Dermis microvascular lymphatic vessel endothelial cell (primary cell): Measurements from ENCODE around the gene DLGAP1. TPM values are rescaled to one million over a fixed set of nuclear protein-coding genes. Genes with fewer than 3 reads are reported as not detected.
A peak's percentile ranks its signal among the peaks of the same experiment; 100 is the strongest.
"Not testable (repeated sequence)": the region's sequence is repeated elsewhere in the genome, so short reads cannot be mapped to it uniquely, and the experiment has no call there.

Experiments
- DNase-seq, 2 donors: peaks; one replicate each; pipeline versions ENCODE4 v3.0.0 to v3.0.0-alpha.2; 2010; ENCODE audit warnings: low read depth in 2 of 2
- total RNA-seq: library from RNA; depleted of rRNA; stranded (reverse); fragments of >200 nt; gene quantifications from 2 replicates; pipeline ENCODE4 v1.2.1, GENCODE V29; 2014

DLGAP1 gene
- total RNA-seq, 1 donor from 2014 or later = 0.13 TPM

DNA sequence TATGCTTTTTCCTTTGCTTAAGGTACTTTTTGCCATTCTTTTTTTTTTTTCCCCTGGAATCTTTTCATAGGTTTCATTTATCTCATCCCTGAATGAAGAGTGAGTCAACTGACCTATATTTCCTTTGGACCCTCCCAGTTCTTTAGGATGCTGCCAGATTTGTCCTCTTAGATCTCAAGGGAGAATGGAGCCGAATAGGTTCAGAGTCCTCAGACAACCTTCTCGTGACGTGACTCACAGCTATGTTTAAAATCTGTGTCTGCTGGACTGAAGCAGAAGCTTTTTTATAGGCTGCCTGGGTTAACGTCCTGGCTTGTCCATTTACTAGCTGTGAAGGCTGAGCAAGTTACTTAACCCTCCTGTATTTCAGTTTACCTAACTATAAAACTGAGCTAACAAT is 358.6 kb downstream of the DLGAP1 start:
- DNase-seq = no peak

DNA sequence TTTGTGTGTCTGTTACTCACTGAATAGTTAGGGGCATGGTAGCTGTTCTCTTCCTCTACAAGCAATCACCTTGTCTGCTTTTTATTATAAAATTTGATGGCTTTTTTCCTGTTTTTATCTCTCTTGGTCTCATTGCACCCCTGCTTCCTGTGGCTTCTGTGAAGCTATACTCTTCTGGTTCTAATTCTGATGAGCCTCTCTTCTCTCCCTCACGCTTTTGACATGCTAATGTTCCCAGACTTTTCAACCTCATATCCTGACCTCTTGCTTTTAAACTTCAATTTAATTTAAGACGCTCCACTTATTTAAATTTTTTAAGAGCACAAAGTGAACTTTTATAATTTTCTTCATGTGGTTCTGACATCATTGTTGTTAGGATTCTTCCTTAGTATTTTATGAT is 361.4 kb downstream of the DLGAP1 start:
- no peak for DNase-seq

DNA sequence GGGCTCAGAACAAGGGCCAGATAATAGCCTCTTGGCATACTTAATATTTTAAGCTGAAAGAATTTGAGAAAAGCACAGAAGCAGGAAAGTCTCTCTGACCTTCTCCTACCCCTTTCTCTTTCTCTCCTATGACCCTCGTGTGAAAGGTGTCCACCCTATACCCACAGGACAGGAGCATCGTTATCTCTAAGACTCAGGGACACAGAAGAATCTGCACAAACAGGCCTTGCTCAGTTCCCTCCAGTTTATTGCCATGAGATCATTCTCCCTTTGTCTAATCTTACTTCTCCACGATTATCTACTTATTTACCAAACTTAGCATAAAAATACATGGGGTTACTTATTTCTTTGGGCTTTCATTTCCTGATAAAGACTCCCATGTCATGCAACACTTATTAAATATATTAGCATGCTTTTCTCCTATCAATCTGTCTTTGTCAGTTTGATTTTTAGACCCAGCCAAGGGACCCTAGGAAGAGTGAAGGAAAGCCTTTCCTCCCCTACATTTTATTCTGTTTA is 370.7 kb downstream of the DLGAP1 start:
- no peak for DNase-seq

DNA sequence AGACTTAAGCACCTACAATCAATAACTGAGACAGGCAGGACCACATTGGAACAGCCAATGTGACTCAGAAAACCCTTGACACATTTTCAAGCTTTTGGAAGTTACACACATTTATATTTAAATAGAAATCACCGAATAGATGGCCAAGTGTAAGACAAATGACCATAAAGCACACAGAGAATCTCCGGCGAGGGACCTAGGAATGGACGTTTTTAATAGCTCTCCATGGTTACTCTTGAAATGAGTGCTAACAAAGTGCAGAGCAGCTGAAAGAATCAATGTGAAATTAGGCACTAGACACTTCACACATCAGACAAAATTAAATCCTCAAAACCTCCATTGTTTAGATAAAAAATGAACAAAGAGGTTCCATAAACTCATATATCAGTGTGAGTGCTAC is 376.9 kb downstream of the DLGAP1 start:
- DNase-seq = no peak

DNA sequence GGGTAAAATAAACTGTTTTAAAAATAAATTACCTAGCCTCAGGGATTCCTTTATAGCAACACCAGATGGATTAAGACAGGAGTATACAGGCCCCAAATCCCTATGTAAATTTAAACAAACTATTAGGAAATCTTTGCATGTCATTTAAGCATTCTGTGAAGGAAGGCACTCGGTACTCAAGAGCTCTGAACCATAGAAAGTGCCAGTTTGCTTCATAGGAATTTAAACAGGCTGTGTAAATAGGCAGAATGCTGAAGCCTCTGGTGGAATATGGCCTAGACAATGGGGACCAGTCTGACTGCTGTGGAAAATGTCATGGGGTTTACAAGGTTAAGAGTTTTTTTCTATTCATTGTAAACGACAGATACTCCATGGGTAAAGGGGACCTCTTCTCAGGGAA is 377.4 kb downstream of the DLGAP1 start:
- no peak for DNase-seq

DNA sequence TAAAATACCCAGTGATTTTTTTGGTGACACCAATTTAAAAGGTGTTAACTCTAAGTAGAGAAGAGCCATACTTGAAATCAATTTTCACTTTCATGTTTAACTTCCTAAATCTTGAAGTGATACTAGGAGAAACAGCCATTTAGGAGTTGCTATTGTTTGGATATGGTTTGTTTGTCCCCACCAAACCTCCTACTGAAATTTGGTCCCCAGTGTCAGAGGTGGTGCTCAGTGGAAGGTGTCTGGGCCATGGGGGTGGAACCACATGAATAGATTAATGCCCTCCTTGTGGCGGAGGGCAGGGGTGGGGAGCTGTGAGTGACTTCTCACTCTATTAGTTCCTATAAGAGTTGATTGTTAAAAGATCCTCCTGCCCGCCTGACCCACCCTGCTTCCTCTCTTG is 377.9 kb downstream of the DLGAP1 start:
- no peak for DNase-seq

DNA sequence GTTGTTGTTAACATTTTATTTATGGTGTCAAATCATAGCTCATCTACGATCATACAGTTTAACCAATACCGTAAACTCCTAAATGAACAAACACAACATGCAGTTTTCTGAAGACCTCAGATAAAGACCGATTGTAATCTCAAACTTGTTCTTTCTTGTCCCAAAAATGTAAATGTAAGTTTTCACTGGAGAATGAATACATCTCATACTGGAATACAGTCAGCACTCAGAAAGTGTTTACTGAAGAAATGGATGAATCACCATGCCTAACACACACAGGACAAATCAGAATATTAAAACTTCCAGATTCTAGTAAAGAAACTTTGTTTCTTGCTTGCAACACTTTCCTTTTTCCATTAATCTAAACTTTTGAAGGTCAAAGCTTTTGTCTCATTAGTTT is 380.5 kb downstream of the DLGAP1 start:
- no peak for DNase-seq

DNA sequence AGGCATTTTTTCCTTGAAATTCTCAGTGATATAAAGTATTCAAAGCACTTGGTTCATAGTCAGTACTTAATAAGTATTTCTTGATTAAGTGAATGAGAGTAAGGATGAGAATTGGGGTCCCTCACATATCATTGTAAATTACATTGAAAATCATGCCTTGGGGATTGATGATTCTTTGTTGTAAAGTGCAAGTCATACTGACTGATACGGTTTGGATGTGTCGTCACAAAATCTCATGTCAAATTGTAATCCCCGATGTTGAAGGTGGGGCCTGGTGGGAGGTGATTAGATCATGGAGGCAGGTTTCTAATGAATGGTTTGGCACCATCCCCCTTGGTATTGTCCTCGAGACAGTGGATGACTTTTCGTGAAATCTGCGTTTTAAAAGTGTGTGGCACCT is 385.9 kb downstream of the DLGAP1 start:
- no peak for DNase-seq

DNA sequence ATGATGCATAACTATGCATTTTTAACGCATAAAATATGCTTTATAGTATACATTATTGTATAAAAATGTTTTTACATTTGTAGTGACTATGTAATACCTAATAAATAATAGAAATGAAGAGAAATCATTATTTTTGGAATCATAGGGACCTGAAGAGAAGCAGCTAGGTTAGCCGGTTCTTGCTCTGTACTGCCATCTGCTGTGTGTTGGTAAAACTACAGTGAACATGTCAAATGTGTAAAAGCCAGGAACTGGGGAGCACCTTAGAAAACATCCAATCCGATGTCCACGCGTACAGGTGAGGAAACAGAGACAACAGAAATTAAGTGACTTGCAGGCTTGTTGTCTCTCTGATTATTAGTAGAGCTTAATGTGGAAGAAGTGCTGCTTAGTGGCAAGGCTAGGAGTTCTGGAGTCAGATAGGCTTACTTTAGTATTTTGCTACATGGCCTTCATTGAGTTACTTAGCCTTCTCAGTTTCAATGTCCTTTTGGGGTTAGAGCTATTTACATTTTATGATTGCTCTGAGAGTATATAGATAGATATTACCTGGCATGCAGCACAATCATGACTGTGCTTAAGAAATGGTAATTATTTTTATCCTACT is 386.5 kb downstream of the DLGAP1 start:
- peak; percentile 30 to 50 for DNase-seq

DNA sequence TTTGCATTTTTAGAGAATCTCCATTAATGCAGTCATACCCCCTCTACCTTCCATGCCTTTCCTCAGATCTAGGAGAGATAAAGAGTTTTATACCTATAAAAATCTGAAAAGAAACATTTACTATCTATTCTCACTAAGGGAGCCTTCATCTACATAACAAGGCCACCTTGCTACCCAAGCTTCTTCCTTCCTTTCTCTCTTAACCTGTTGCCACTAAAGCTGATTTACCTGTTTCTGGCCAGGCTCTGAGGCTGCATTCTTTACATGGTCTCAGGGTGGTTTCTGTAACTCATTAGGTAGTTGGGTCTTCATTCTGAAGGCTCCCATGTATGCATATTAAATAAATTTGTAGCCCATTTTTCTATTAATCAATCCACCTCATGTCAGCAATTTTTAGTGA is 391.6 kb downstream of the DLGAP1 start:
- no peak for DNase-seq

DNA sequence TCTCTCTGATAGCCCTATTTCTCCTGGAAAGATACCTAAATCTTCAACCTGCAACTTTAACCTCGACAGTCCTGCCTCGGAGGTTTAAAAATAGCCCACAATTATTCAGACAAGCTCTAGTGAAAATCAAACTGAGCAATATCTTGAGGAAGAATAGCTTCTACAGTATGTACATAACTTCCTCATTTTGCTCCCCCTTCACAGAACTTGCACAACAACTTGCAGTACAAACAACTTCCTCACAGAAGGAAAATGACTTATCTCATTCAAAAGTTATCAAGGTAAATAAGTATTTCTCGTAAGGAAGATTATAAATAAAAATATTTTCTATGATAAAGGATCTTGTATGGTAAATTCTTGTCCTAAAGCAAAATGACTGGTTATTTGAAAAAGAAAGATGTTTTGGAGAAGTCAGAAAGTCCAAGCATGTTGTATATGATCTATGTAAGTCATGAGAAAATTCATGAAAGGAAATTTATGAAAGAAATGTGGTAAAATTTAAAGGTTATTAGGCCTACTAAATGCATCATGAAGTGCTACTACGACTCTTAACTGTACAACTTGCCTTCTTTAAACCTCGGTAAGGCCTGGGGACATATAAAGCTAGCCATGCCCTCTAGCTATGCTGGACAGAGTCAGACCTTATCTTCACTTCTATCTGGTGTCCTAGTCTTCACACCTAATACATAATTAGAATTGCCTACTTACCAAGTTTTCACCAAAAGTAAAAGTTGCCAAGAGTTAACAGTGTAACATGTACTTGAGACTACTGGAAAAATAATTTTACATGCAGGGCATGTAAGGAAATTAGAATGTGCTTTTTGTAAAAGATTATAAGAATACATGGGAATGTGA is 394.5 kb downstream of the DLGAP1 start:
- DNase-seq = no peak

DNA sequence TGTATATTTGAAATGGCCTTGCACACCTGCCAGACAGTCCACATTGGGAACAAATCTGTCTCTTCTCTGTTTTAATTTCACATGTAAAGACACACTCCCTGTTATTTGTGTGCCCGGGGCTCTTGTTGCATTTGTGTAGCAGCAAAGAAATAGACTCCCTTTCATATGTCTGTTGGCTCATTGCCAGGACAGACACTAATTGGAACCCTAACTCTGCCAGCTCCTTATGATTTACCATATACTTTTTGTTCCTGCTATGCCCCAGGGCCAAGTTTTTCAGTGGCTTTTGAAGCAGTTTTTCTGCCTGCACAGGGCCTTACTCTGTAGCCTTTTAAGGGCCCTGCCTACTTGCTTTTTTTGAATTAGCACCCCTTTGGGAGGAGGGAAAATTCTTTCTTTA is 396.9 kb downstream of the DLGAP1 start:
- DNase-seq = no peak

DNA sequence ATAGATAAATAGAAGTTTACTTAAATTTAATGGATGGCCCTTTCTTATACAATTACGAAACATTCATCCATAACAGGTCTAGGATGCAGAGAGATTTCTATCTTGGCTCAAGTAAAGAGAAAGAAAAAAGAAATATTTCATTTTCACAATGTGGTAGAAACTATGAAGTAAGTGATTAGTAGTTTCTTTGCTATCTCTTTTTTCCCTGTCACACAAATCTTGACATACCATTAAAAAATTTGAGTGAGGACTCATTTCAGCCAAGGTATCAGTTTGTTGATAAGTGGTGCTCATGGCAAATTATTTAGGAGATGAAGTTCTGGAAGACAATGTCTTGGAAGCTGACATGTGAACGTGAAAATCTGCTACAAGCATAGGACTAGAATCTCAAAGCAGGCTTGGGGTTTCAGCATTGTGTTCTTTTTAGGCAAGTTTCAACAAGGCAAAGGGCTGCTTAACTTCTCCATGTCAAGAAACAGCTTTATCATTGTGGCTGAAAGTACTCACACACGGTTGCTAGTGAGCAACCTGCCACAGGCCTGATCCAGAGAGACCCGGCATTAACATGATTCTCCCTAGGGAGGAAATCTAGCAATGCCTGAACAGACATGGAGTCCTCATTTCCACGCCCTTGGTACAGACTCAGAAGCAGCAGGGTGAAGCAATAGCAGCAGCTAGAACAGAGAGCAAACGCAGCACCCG is 414.6 kb downstream of the DLGAP1 start:
- DNase-seq = no peak

DNA sequence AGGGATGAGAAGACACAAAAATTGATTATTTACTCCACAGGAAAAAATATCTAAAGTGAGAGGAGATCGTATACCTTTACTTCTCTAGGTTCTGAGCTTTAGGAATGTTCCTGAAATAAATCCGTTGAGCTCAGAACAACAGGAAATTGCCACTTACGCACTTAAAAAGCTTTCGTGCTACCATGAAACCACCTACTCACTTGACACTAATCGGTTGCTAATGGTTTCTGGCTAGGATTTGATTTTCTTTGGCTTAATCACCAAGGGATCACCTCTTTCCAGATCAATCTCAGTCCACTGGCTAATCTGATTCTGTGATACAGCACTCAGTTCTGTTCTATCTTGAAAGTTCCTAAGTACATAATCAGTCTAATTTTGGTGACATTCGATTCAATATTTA is 419.6 kb downstream of the DLGAP1 start:
- DNase-seq = no peak

DNA sequence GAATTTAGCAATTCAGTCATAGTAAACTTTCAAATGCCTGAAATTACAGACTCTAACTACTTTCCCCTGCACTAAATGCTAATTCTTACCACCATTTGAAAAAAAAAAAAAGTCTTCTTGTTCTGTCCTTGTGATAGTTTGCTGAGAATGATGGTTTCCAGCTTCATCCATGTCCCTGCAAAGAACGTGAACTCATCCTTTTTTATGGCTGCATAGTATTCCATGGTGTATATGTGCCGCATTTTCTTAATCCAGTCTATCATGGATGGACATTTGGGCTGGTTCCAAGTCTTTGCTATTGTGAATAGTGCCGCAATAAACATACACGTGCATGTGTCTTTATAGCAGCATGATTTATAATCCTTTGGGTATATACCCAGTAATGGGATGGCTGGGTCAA is 420.3 kb downstream of the DLGAP1 start:
- DNase-seq = not testable (repeated sequence)

DNA sequence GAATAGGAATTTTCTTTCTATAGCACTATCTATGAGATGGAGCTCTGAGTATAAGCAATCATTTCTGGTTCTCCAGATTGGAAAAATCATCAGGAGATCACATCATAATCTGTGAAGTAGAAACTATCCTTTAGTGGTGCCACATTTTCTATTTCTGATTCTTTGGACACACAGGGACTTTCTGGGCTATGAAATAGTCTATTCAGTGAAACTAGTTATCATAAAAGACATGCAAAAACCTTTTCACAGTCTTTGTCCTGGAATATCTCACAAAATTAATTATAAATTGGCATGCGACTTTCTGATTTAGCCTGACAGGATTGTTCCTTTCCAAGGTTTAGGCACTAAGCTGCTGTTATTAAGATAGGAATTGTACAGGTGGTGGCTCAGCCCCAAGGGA is 428.6 kb downstream of the DLGAP1 start:
- DNase-seq = no peak

DNA sequence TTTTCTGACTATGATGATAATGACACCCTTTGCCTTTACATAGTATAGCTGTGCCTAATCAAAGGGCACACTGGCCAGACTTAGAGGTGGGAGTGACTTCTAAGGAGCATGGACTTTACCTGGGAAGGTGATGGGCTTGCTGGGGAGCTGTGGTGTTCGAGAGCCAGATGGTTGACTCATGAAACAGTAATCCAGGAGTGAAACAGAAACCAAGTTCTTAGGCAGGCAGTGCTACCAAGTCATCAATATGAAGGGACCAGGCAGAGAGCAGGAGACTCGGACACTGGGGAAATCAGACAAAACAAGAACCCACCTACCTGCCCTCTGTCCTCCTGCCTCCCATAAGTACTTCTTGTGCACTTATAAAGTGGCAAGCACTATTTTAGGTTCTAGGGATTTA is 430.4 kb downstream of the DLGAP1 start:
- no peak for DNase-seq

DNA sequence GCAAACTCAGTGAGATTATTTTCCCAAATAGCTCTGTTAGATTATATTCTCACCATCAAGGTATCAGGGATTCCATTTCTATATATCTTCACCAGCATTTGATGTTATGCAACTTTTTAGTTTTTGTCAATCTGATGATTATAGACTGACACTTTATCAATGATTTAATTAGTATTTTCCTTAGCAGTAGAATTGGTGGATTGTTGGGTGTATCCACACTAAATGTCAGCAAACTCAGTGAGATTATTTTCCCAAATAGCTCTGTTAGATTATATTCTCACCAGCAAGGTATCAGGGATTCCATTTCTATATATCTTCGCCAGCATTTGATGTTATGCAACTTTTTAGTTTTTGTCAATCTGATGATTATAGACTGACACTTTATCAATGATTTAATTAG is 432.4 kb downstream of the DLGAP1 start:
- DNase-seq = not testable (repeated sequence)

DNA sequence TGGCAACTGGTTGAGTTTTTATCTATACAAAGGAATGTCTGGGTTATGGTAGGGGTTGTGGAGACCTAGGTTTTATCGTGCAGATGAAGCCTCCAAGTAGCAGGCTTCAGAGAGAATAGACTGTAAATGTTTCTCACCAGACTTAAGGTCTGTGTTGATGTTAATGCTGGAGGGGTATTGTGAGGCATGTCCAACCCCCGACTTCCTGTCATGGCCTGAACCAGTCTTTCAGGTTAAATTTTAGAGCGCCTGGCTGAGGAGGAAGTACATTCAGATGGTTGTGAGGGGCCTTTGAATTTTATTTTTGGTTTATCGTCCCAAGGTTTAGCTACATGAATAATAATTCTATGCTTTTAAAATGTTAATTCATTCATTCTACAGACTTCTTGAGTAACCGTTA is 435.1 kb downstream of the DLGAP1 start:
- no peak for DNase-seq

DNA sequence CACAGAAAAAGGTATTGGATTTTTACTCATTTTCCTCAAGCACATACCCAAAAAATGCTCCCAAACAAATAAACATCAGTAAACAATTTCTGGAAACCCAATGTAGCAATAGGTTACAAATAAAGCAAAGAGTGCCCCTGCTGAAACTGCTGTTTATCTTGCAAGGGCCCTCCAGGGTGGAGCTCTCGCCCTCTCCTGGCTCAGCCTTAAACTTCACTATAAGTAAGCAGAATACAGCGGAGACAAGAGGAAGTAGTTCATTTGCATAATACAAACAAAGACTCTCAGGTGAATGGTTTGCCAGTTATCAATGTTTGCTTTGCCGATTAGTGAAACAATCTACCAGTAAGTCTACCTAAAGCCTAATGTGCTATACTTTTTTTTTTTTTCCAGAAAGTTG is 437.6 kb downstream of the DLGAP1 start:
- no peak for DNase-seq

DNA sequence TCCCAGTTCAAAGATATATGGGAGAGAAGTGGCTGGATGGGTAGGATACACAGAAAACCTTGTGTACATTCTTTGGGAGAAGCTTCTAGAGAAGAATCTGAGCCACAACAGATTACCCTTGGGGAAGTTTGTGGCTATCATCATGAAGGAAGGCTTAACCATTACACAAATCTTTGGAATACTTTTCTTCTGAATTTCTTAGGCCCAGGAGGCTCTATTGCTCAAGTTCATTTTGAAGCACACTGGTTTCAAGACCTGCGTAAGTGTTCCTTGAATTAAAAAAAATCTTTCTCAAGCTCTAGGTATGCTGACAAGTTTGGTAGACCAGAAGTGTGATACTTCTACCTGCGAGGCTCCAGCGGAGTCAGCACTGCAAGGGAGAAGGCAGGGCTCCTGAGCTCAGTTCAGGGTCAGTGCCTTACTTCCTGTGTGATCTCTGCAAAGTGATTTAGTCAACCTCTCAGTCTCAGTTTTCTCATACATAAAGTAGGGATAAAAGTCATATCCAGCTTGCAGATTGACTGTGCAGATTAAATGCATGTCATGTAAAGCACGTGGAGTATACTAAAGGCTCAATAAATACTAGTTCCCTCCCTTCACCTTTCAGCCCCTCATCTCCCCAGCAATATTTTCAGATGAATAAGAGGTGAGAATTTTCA is 438.6 kb downstream of the DLGAP1 start:
- DNase-seq = no peak

DNA sequence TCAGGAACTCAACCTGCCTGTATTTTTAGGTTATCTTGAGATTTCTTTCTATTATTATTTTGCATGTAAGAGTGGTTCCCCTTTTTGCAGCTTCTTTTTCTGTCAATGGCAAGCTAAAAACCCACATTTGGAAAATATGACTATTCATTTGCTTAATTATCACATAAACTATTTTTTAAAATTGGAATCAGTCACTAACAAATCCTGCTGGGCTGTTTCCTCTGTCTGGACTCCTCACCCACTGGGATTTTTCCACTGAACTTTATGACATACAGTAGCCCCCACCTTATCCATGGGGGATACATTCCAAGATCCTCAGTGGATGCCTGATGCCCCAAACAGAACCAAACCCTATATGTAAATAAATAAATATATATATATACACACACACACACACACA is 447.3 kb downstream of the DLGAP1 start:
- no peak for DNase-seq
